ENCODE data around the gene CNPY1. TPM values are rescaled to one million over a fixed set of nuclear protein-coding genes. Genes with fewer than 3 reads are reported as not detected.

CNPY1 gene
- total RNA-seq, 1 donor from 2014 or later = not detected

DNA sequence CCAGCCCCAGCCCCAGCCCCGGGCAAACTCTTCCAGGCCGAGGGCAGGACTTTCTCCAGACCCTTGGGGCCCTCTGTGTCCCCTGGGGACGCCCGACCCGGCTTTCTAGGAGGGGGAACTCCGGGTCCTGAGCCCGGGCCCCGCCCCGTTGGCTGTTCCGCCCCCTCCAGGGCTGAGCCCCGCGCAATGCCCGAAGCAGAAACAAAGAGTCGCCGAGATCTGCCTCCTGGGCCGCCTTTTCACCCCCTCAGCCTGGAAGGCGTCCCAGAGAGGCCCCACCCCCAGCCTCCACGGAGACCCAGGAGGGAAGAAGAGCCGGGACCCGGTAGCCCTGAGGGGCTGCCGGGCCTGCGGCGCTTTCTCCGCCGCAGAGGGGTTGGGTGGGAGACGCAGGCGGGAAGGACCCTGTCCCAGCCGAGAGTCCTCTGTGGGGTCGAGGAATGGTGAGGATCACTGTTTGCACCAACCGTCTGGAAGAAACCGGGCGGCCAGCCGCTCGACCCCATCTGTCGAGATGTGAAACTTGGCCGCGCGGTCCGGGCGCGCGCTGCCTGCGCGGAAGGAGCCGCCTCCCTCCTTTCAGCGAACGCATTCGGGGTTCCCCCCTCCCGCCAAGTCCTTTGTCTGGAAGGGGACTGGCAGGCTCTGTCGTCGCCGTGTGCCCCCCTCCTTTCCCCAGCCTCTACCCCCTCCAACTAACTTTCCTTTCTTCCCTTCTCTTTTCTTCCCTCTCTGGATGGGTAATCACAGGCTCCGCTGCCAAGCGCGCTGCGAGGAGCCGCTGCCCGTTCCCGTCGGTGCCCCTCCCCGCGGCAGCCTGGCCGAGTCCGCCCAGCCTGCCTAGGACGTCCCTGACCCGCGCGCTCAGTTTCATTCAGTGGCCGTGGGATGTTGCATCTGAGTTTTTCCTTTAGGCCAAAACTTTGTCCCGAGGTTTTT lies 78.2 kb downstream of the CNPY1 start:
- Histone ChIP-seq H3K36me3 (no peaks in the 10 kb centered on the region), H3K27me3 (ENCODE audit: low read depth) (peaks cover 100% of the 10 kb centered on the region), H3K4me1 (peaks cover 39% of the 10 kb centered on the region), H3K4me3 (peak overlapping the region; percentile 49), H3K27ac (replicated peaks) (no peak overlapping the region), H3K9me3 (replicated peaks) (no peaks in the 10 kb centered on the region)
- TF ChIP-seq, protein P1, sequence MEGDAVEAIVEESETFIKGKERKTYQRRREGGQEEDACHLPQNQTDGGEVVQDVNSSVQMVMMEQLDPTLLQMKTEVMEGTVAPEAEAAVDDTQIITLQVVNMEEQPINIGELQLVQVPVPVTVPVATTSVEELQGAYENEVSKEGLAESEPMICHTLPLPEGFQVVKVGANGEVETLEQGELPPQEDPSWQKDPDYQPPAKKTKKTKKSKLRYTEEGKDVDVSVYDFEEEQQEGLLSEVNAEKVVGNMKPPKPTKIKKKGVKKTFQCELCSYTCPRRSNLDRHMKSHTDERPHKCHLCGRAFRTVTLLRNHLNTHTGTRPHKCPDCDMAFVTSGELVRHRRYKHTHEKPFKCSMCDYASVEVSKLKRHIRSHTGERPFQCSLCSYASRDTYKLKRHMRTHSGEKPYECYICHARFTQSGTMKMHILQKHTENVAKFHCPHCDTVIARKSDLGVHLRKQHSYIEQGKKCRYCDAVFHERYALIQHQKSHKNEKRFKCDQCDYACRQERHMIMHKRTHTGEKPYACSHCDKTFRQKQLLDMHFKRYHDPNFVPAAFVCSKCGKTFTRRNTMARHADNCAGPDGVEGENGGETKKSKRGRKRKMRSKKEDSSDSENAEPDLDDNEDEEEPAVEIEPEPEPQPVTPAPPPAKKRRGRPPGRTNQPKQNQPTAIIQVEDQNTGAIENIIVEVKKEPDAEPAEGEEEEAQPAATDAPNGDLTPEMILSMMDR (IDR thresholded peaks at IDR 0.05; ENCODE audit: borderline replicate concordance) = no peak
- no peak for DNase-seq
- intact Hi-C loops (cut with micrococcal nuclease) = no loop called here

DNA sequence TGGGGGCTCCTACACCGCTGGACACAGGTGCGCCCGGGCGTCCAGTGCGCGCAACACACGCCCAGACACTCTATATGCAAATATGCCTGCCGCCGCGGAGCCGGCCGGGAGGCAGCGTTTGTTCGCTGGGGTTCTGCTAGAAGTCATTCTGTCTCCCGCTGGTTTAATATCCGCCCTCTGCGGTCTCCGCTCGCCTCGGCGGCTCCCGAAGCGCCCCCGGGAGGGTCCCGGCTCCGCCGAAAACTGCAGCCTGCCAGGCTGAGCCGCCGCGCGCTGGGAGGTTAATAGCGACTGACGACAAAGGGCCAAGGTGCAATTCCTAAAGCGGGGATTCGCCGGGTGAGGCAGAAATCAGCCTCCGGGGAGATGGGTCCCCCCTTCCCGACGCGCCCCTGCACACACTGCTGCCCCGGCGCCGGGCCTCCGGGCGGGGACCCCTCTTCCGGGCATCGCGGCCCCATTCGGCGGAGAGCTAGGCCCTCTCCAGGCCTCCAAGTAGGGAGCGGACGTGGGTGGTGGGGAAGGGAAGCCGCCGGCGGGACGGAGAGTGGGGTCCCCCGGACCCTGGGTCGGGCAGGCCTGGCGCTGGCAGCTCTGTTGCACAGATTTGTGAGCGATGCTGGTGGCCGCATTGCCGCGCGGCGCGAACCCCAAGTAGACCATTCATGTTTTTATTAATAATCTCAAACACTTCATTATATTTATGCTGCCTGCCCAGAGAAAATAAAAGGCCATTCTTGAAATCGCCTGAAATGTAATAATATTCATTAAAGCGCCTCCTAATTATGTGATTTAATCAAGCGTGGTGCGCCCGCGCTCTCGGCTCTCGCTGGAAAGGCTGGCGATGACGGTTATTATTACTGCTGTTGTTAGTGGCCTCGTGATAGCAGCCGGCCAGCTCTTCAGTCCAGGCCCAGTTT lies 79.3 kb downstream of the CNPY1 start:
- no peaks in the 10 kb centered on the region for H3K36me3 ChIP-seq
- peak overlapping the region; percentile 49 for H3K4me3 ChIP-seq
- H3K27me3 ChIP-seq (ENCODE audit: low read depth) = peaks cover 100% of the 10 kb centered on the region
- intact Hi-C loops (cut with micrococcal nuclease) = no loop called here
- no peak for DNase-seq
- no peak overlapping the region for H3K27ac ChIP-seq (replicated peaks)
- no peaks in the 10 kb centered on the region for H3K9me3 ChIP-seq (replicated peaks)
- H3K4me1 ChIP-seq = peaks cover 29% of the 10 kb centered on the region
- TF ChIP-seq, protein P1 (IDR thresholded peaks at IDR 0.05; ENCODE audit: borderline replicate concordance) = no peak

DNA sequence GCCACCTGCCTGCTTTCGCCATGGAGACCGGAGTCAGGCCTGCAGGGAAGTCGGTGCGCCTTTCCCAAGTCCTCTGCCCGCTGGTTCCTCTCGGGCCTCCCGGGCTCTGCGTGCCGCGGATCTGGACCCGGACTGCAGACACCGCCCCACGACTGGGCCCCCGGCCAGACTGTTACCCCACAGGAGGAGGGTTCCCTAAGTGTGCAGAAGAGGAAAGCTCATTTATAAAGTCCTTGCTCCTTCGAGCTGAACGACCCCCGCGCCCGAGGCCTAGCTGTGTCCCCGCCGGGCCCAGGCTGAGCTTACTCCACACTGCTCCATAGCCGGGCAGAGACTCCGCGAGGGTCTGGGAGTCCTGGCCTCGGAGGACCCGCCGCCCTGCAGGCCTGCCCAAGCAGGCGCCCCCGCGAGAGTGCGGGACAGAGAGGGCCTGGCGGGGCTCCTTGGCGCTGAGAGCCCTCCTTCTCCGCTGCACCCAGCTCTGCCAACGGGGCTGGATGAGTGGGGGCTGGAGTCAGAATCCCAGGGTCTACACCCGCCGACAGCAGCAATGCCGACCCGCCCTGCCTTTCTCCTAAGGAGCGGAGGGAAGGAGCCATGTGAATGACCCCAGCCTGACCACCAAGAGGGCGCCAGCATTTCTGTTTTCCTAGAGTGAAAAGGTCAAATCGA lies 80.1 kb downstream of the CNPY1 start:
- peak overlapping the region; percentile 44 for H3K4me3 ChIP-seq
- H3K36me3 ChIP-seq = no peaks in the 10 kb centered on the region
- H3K27me3 ChIP-seq (ENCODE audit: low read depth) = peaks cover 100% of the 10 kb centered on the region
- peaks cover 29% of the 10 kb centered on the region for H3K4me1 ChIP-seq
- no peak for DNase-seq
- intact Hi-C loops (cut with micrococcal nuclease) = no loop called here
- H3K9me3 ChIP-seq (replicated peaks) = no peaks in the 10 kb centered on the region
- no peak overlapping the region for H3K27ac ChIP-seq (replicated peaks)
- TF ChIP-seq, protein P1 (IDR thresholded peaks at IDR 0.05; ENCODE audit: borderline replicate concordance) = no peak

DNA sequence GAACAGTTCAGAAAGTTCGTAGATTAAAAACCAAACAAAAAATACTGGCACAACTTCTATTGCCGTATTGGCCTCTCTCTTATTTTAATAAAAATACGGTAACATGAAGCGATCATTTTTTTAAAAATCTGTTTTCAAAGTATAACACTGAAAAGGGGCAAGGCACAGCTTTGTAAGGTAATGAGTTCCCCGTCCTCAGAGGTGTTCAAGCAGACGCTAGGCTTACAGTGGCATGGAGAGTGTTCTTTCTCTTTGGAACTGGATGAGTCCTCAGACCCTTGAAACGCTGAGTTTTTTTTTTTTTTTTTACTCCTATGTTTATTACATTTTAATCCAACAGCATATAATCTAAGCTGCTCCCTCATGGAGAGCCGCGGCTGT lies 80.6 kb downstream of the CNPY1 start:
- intact Hi-C loops (cut with micrococcal nuclease) = no loop called here
- TF ChIP-seq, protein P1 (IDR thresholded peaks at IDR 0.05; ENCODE audit: borderline replicate concordance) = no peak
- no peak overlapping the region for H3K27ac ChIP-seq (replicated peaks)
- H3K9me3 ChIP-seq (replicated peaks) = no peaks in the 10 kb centered on the region
- H3K27me3 ChIP-seq (ENCODE audit: low read depth) = peaks cover 100% of the 10 kb centered on the region
- no peaks in the 10 kb centered on the region for H3K36me3 ChIP-seq
- peaks cover 29% of the 10 kb centered on the region for H3K4me1 ChIP-seq
- DNase-seq = no peak
- no peak overlapping the region for H3K4me3 ChIP-seq

Measured in left ventricle myocardium inferior (tissue), 1 donor.